H1 (cell line): ENCODE measurements around the gene DMBT1. TPM values are rescaled to one million over a fixed set of nuclear protein-coding genes. Genes with fewer than 3 reads are reported as not detected.

Experiments used
- CTCF ChIA-PET: fragments of 300-600 bp; sonication (Branson Sonifier 250); formaldehyde crosslinking; loops from one replicate; lab custom pipeline; 2021; ENCODE audit not compliant: partially characterized antibody; lab: Charles Lee
- POLR2A ChIA-PET: fragments of 300-600 bp; sonication (Branson Sonifier 250); formaldehyde crosslinking; loops from one replicate; lab custom pipeline; 2021; ENCODE audit warnings: inconsistent platforms; ENCODE audit not compliant: partially characterized antibody; lab: Charles Lee
- DNase-seq, 2 experiments: peaks; one replicate each; pipeline versions ENCODE4 v3.0.0 to v3.0.0-alpha.2; 2010 to 2022; ENCODE audit warnings: low spot score in 2 of 2, low read depth in 1 of 2, mixed read lengths in 1 of 2
- FAIRE-seq: peaks from 2 replicates; lab custom pipeline; 2011; peaks lifted over from hg19 to GRCh38; lab: Jason Lieb, UNC
- H2AFZ ChIP-seq: 2 replicates; pipeline ENCODE4 v1.8.1; 2012; ENCODE audit warnings: low read length, inconsistent platforms
- H2AK5ac ChIP-seq: 2 replicates; pipeline ENCODE4 v1.6.1; 2013; ENCODE audit warnings: low read depth, low read length
- H2BK120ac ChIP-seq: replicated peaks from 2 replicates; pipeline ENCODE3; 2013; ENCODE audit warnings: low read depth, low read length, inconsistent platforms
- H2BK12ac ChIP-seq: 2 replicates; pipeline ENCODE4 v1.6.1; 2013; ENCODE audit warnings: low read depth, low read length
- H2BK15ac ChIP-seq: 2 replicates; pipeline ENCODE4 v1.6.1; 2013; ENCODE audit warnings: low read length
- H2BK20ac ChIP-seq: 2 replicates; pipeline ENCODE4 v1.6.1; 2013; ENCODE audit warnings: low read length
- H2BK5ac ChIP-seq: 2 replicates; pipeline ENCODE4 v1.6.1; 2013; ENCODE audit warnings: low read depth, low read length
- H3K14ac ChIP-seq: 2 replicates; pipeline ENCODE4 v1.6.1; 2013; ENCODE audit warnings: inconsistent platforms; ENCODE audit not compliant: insufficient read length
- H3K18ac ChIP-seq: 2 replicates; pipeline ENCODE4 v1.6.1; 2013; ENCODE audit warnings: low read length; ENCODE audit errors: extremely low read depth
- H3K23ac ChIP-seq: 2 replicates; pipeline ENCODE4 v1.6.1; 2013; ENCODE audit warnings: inconsistent platforms; ENCODE audit not compliant: insufficient read length
- H3K23me2 ChIP-seq: 2 replicates; pipeline ENCODE4 v1.6.1; 2013; ENCODE audit warnings: low read depth, low read length
- H3K27ac ChIP-seq: 2 replicates; pipeline ENCODE4 v1.6.1; 2011; ENCODE audit warnings: low read depth, low read length, inconsistent platforms
- H3K27me3 ChIP-seq, 4 experiments: replicated peaks in 1 of 4; 1 replicate in 1 of 4; 2 replicates in 3 of 4; pipeline versions ENCODE4 v1.6.1 to v1.8.1; 2011 to 2013; ENCODE audit warnings: low read length in 3 of 4, mild to moderate bottlenecking in 3 of 4, inconsistent platforms in 2 of 4, mixed read lengths in 2 of 4, moderate library complexity in 1 of 4; ENCODE audit not compliant: control insufficient read depth in 3 of 4, insufficient read depth in 3 of 4; ENCODE audit errors: extremely low read depth in 1 of 4
- H3K36me3 ChIP-seq, 4 experiments: 2 replicates each; pipeline versions ENCODE4 v1.6.1 to v1.8.1; 2011 to 2013; ENCODE audit warnings: mild to moderate bottlenecking in 4 of 4, low read length in 3 of 4, moderate library complexity in 2 of 4, control low read depth in 1 of 4, inconsistent platforms in 1 of 4; ENCODE audit not compliant: insufficient read depth in 4 of 4, control insufficient read depth in 2 of 4
- H3K4ac ChIP-seq: replicated peaks from 2 replicates; pipeline ENCODE3; 2013; ENCODE audit warnings: low read length, low read depth, mixed read lengths, inconsistent platforms; ENCODE audit not compliant: insufficient read length
- H3K4me1 ChIP-seq, 4 experiments: replicated peaks in 1 of 4; 1 replicate in 1 of 4; 2 replicates in 3 of 4; pipeline versions ENCODE4 v1.6.1 to v1.8.1; 2011 to 2013; ENCODE audit warnings: low read length in 3 of 4, inconsistent platforms in 2 of 4, mixed read lengths in 1 of 4; ENCODE audit not compliant: insufficient read depth in 4 of 4, control insufficient read depth in 3 of 4
- H3K4me2 ChIP-seq, 2 experiments: 2 replicates each; pipeline versions ENCODE4 v1.6.1 to v1.8.1; 2011 to 2013; ENCODE audit warnings: low read depth in 2 of 2, low read length in 2 of 2, control low read depth in 1 of 2, inconsistent platforms in 1 of 2, mild to moderate bottlenecking in 1 of 2; ENCODE audit not compliant: insufficient read depth in 1 of 2
- H3K4me3 ChIP-seq, 4 experiments: fragments of 200-600, 300-600 bp in 1 of 4; sonication (generic), shearing (Covaris generic), sonication (Bioruptor Twin) in 1 of 4; 2 replicates each; pipeline versions ENCODE4 v1.5.1 to v1.8.1; 2011 to 2016; ENCODE audit warnings: low read length in 4 of 4, low read depth in 3 of 4, control low read depth in 2 of 4, inconsistent platforms in 2 of 4, mild to moderate bottlenecking in 2 of 4, mixed read lengths in 1 of 4, moderate library complexity in 1 of 4; ENCODE audit not compliant: insufficient read depth in 2 of 4; ENCODE audit errors: extremely low read depth in 1 of 4
- H3K56ac ChIP-seq: replicated peaks from 2 replicates; pipeline ENCODE3; 2013; ENCODE audit warnings: low read depth, mild to moderate bottlenecking, mixed read lengths, low read length, inconsistent platforms; ENCODE audit not compliant: insufficient read length
- H3K79me1 ChIP-seq: 2 replicates; pipeline ENCODE4 v1.6.1; 2013; ENCODE audit warnings: low read depth, low read length, control low read depth
- H3K79me2 ChIP-seq, 2 experiments: 2 replicates each; pipeline versions ENCODE4 v1.6.1 to v1.8.1; 2012 to 2013; ENCODE audit warnings: low read length in 2 of 2, mild to moderate bottlenecking in 2 of 2, inconsistent platforms in 1 of 2; ENCODE audit not compliant: insufficient read depth in 2 of 2, control insufficient read depth in 1 of 2
- H3K9ac ChIP-seq, 4 experiments: replicated peaks in 1 of 4; 1 replicate in 1 of 4; 2 replicates in 3 of 4; pipeline versions ENCODE4 v1.6.1 to v1.8.1; 2011 to 2013; ENCODE audit warnings: low read depth in 3 of 4, low read length in 3 of 4, control low read depth in 2 of 4, mild to moderate bottlenecking in 2 of 4, moderate library complexity in 2 of 4, inconsistent platforms in 1 of 4; ENCODE audit errors: extremely low read depth in 1 of 4
- H3K9me3 ChIP-seq, 2 experiments: 2 replicates each; pipeline versions ENCODE4 v1.6.1 to v1.8.1; 2012 to 2013; ENCODE audit warnings: mild to moderate bottlenecking in 2 of 2, moderate library complexity in 2 of 2, control low read depth in 1 of 2, inconsistent platforms in 1 of 2, low read depth in 1 of 2, low read length in 1 of 2, mixed read lengths in 1 of 2; ENCODE audit not compliant: insufficient read depth in 2 of 2
- H4K20me1 ChIP-seq, 2 experiments: replicated peaks in 1 of 2; 2 replicates each; pipeline versions ENCODE3 to v1.8.1; 2011 to 2013; ENCODE audit warnings: inconsistent platforms in 2 of 2, low read length in 2 of 2, mild to moderate bottlenecking in 1 of 2; ENCODE audit not compliant: insufficient read depth in 2 of 2, control insufficient read depth in 1 of 2
- H4K5ac ChIP-seq: 2 replicates; pipeline ENCODE4 v1.6.1; 2013; ENCODE audit warnings: low read length, low read depth, mixed read lengths, inconsistent platforms; ENCODE audit not compliant: insufficient read length
- H4K8ac ChIP-seq: 2 replicates; pipeline ENCODE4 v1.8.0; 2013; ENCODE audit warnings: mild to moderate bottlenecking, moderate library complexity, low read length, inconsistent platforms; ENCODE audit not compliant: insufficient read depth; ENCODE audit errors: extremely low read depth
- H4K91ac ChIP-seq: replicated peaks from 2 replicates; pipeline ENCODE3; 2013; ENCODE audit warnings: low read length, mixed read lengths, inconsistent platforms; ENCODE audit not compliant: insufficient read length
- BRCA1 ChIP-seq: IDR thresholded peaks from 2 replicates; pipeline ENCODE4 v1.6.1; 2012; ENCODE audit warnings: low read depth, low read length, improper control_type of control experiment
- CBX8 ChIP-seq: fragments of 300-800, 300-1000 bp; sonication (generic); IDR thresholded peaks from 2 replicates; pipeline ENCODE4 v1.7.1; 2016; ENCODE audit warnings: low read depth, low read length, borderline replicate concordance
- E2F6 ChIP-seq: IDR thresholded peaks from 2 replicates; pipeline ENCODE4 v1.6.1; 2012; ENCODE audit warnings: inconsistent platforms
- GABPA ChIP-seq: IDR thresholded peaks from 2 replicates; pipeline ENCODE4 v1.6.1; 2011; ENCODE audit warnings: mild to moderate bottlenecking, low read length, moderate library complexity, borderline replicate concordance; ENCODE audit not compliant: insufficient read depth
- KDM4A ChIP-seq: IDR thresholded peaks from one replicate; pipeline ENCODE4 v1.7.1; 2012; ENCODE audit warnings: low read depth, mild to moderate bottlenecking, moderate library complexity, low read length, inconsistent platforms; ENCODE audit not compliant: severe bottlenecking
- MAX ChIP-seq: IDR thresholded peaks from 2 replicates; pipeline ENCODE4 v1.6.1; 2012; ENCODE audit warnings: inconsistent platforms
- NANOG ChIP-seq: IDR thresholded peaks from 2 replicates; pipeline ENCODE4 v1.6.1; 2011; ENCODE audit warnings: low read length, low read depth, mild to moderate bottlenecking, inconsistent platforms; ENCODE audit not compliant: insufficient read depth, poor library complexity, severe bottlenecking
- PHF8 ChIP-seq: fragments of 200-600 bp; sonication (generic); conservative IDR thresholded peaks from 2 replicates; pipeline ENCODE4 v1.7.1; 2012; ENCODE audit warnings: low read depth, mild to moderate bottlenecking, inconsistent platforms, low read length, moderate library complexity
- POU5F1 ChIP-seq: IDR thresholded peaks from 2 replicates; pipeline ENCODE4 v1.6.1; 2011; ENCODE audit warnings: low read depth, mild to moderate bottlenecking, low read length, moderate library complexity
- SAP30 ChIP-seq: fragments of 300-600 bp; sonication (generic); IDR thresholded peaks from 2 replicates; pipeline ENCODE4 v1.7.1; 2012; ENCODE audit warnings: low read length, moderate library complexity, mild to moderate bottlenecking, inconsistent platforms; ENCODE audit not compliant: insufficient read depth, insufficient replicate concordance
- SP1 ChIP-seq: IDR thresholded peaks from 2 replicates; pipeline ENCODE4 v1.6.1; 2011; ENCODE audit warnings: low read depth, low read length
- ZNF274 ChIP-seq: IDR thresholded peaks from 2 replicates; pipeline ENCODE4 v1.7.0; 2012; ENCODE audit warnings: low read length, borderline replicate concordance; ENCODE audit errors: extremely low read depth
- WGBS, 2 experiments: shearing (Covaris generic) in 1 of 2; methylation state at CpG; one replicate each; pipeline versions ENCODE4 v1.1.6 to v1.1.7; 2013 to 2015; ENCODE audit warnings: low lambda C conversion rate in 2 of 2, mixed read lengths in 2 of 2, inconsistent platforms in 1 of 2, low coverage in 1 of 2, missing lambda C conversion rate in 1 of 2; ENCODE audit not compliant: insufficient replicate concordance in 2 of 2, insufficient coverage in 1 of 2, insufficient read length in 1 of 2; ENCODE audit errors: extremely low coverage in 1 of 2, missing lambda C conversion rate in 1 of 2; 5-methylcytosine and 5-hydroxymethylcytosine counted together
- polyA plus RNA-seq, 7 experiments: library from polyadenylated mRNA; depleted of rRNA in 3 of 7; stranded (reverse) in 5 of 7; unstranded in 2 of 7; fragments of >200 nt in 5 of 7; fragments of 200-250 nt in 2 of 7; gene quantifications; 1 replicate in 5 of 7; 2 replicates in 1 of 7; 4 replicates in 1 of 7; pipeline versions ENCODE4 v1.2.1 to v1.2.3, GENCODE V29; 2011 to 2013; ENCODE audit warnings: missing spikeins in 2 of 7, mixed read lengths in 2 of 7
- total RNA-seq: library from RNA; stranded (reverse); fragmentation: NEBNext Ultra II Directional; extraction: Animal tissue kit (Norgen Biotek cat#: 25700); gene quantifications from 2 replicates; pipeline ENCODE4 v1.2.1, GENCODE V29; 2021

The DMBT1 gene
- total and polyA plus RNA-seq, 2 of the 8 experiments (the other 6 are each of a cell fraction or from before 2014, with no cell fraction given), result 0.03 TPM; not detected in 1

- H3K4me1 ChIP-seq, result no peaks in the 10 kb centered on the region
- CTCF ChIA-PET, result interaction anchor here (0.6 to 5.0 kb wide), 3 partner anchors 18 to 34 kb away, joined by 3 to 33 read pairs (median 3); no protein-coding TSS in a partner anchor
- FAIRE-seq, result no peak
- TF ChIP-seq CBX8 (no peak), E2F6 (no peak), BRCA1 (no peak), PHF8 (no peak), MAX (no peak), GABPA (no peak), KDM4A (no peak), ZNF274 (no peak), POU5F1 (no peak), SAP30 (no peak), NANOG (no peak), SP1 (no peak)
These were observed 12.0 kb upstream of the DMBT1 start for GRCh38 chr10:122548407-122549085.

More at GRCh38 chr10:122548407-122549085, 12.0 kb upstream of the DMBT1 start:
- no peak for DNase-seq
- H3K79me1 ChIP-seq, result no peaks in the 10 kb centered on the region
- no peak overlapping the region for H3K27ac ChIP-seq
- no peaks in the 10 kb centered on the region for H3K9me3 ChIP-seq
- H4K20me1 ChIP-seq, result no peaks in the 10 kb centered on the region
- no peak overlapping the region for H3K23ac ChIP-seq
- no peak overlapping the region for H4K91ac ChIP-seq
- H3K14ac ChIP-seq, result no peak overlapping the region
- no peak overlapping the region for H3K4me3 ChIP-seq
- no peak overlapping the region for H4K8ac ChIP-seq
- 86% methylated on average over 11 of the region's 11 CpGs; no CpG with 5 or more reads in 1 of the 2 experiments for WGBS, 2 experiments
- H3K4ac ChIP-seq, result no peak overlapping the region
- no peak overlapping the region for H2BK120ac ChIP-seq
- H2BK15ac ChIP-seq, result no peak overlapping the region
- no peak overlapping the region for H3K18ac ChIP-seq
- H4K5ac ChIP-seq, result no peak overlapping the region
- H3K23me2 ChIP-seq, result no peaks in the 10 kb centered on the region
- no peak overlapping the region for H2BK12ac ChIP-seq
- H3K56ac ChIP-seq, result no peak overlapping the region
- no peaks in the 10 kb centered on the region for H3K36me3 ChIP-seq
- no peak overlapping the region for H2BK20ac ChIP-seq
- H2AFZ ChIP-seq, result no peak overlapping the region
- no peak overlapping the region for H3K4me2 ChIP-seq
- POLR2A ChIA-PET, result no interaction called here
- H2BK5ac ChIP-seq, result no peak overlapping the region
- no peak overlapping the region for H3K9ac ChIP-seq
- no peaks in the 10 kb centered on the region for H3K79me2 ChIP-seq
- no peaks in the 10 kb centered on the region for H3K27me3 ChIP-seq
- no peak overlapping the region for H2AK5ac ChIP-seq
